Measurements from ENCODE around the gene PRDM1. TPM values are rescaled to one million over a fixed set of nuclear protein-coding genes. Genes with fewer than 3 reads are reported as not detected.

Gene PRDM1
- total RNA-seq, 1 donor from 2014 or later, result 10.5 TPM

DNA sequence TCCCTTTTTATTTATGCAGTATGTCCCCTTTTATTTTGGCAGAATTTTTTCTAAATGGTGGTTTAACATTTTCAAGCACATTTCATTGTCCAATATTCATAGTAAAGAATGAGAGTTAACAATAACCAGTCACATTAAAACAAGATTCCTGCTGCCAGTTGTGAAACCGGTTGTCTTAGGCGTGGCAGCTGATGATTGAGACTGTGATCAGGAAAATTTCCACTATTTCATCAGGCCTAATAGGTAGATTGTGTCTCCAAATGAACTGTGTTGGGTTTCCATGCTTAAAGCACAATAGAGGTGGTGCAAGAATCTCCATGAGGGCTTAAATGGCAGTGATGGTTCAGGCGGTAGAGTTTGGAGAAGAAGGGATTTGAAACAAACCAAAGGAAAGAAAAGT, 15.3 kb downstream of the PRDM1 start:
- Mint-ChIP-seq H3K4me1 (ENCODE audit: low read depth, unreplicated experiment) (peaks cover 37% of the 10 kb centered on the region), H3K27ac (ENCODE audit: unreplicated experiment) (peak overlapping the region; percentile 31), H3K9me3 (ENCODE audit: unreplicated experiment) (no peaks in the 10 kb centered on the region), H3K36me3 (ENCODE audit: low read depth, unreplicated experiment) (peaks cover 20% of the 10 kb centered on the region), H3K4me3 (ENCODE audit: unreplicated experiment) (no peak overlapping the region), H3K27me3 (ENCODE audit: low read depth, unreplicated experiment) (no peaks in the 10 kb centered on the region)
- H3K9ac ChIP-seq (ENCODE audit: low read length), result no peak overlapping the region
- H3K79me2 ChIP-seq (ENCODE audit: insufficient read depth, low read length), result no peaks in the 10 kb centered on the region
- H3K27me3 ChIP-seq (ENCODE audit: insufficient read depth, low read length), result no peaks in the 10 kb centered on the region
- no peak for TF ChIP-seq EZH2 (IDR thresholded peaks at IDR 0.05; ENCODE audit: insufficient read depth, low read length)
- TF ChIP-seq, protein P1, sequence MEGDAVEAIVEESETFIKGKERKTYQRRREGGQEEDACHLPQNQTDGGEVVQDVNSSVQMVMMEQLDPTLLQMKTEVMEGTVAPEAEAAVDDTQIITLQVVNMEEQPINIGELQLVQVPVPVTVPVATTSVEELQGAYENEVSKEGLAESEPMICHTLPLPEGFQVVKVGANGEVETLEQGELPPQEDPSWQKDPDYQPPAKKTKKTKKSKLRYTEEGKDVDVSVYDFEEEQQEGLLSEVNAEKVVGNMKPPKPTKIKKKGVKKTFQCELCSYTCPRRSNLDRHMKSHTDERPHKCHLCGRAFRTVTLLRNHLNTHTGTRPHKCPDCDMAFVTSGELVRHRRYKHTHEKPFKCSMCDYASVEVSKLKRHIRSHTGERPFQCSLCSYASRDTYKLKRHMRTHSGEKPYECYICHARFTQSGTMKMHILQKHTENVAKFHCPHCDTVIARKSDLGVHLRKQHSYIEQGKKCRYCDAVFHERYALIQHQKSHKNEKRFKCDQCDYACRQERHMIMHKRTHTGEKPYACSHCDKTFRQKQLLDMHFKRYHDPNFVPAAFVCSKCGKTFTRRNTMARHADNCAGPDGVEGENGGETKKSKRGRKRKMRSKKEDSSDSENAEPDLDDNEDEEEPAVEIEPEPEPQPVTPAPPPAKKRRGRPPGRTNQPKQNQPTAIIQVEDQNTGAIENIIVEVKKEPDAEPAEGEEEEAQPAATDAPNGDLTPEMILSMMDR (IDR thresholded peaks at IDR 0.05; ENCODE audit: insufficient read depth, low read depth, low read length), result no peak
- H3K4me2 ChIP-seq (ENCODE audit: low read length), result no peak overlapping the region
- FAIRE-seq (no peak), DNase-seq (ENCODE audit: low read depth) (no peak)
- no peak overlapping the region for H3K4me3 ChIP-seq (ENCODE audit: insufficient read depth, low read depth, low read length)
- peaks cover 3% of the 10 kb centered on the region for H3K36me3 ChIP-seq (ENCODE audit: insufficient read depth, low read length)
- H2AFZ ChIP-seq (ENCODE audit: low read depth, low read length), result no peak overlapping the region
- H3K9me3 ChIP-seq (ENCODE audit: insufficient read depth, low read depth, low read length), result no peaks in the 10 kb centered on the region
- no peaks in the 10 kb centered on the region for H4K20me1 ChIP-seq (ENCODE audit: insufficient read depth, low read length)
- peaks cover 18% of the 10 kb centered on the region for H3K4me1 ChIP-seq (ENCODE audit: insufficient read depth, low read length)
- no peak overlapping the region for H3K27ac ChIP-seq (ENCODE audit: low read depth, low read length)

DNA sequence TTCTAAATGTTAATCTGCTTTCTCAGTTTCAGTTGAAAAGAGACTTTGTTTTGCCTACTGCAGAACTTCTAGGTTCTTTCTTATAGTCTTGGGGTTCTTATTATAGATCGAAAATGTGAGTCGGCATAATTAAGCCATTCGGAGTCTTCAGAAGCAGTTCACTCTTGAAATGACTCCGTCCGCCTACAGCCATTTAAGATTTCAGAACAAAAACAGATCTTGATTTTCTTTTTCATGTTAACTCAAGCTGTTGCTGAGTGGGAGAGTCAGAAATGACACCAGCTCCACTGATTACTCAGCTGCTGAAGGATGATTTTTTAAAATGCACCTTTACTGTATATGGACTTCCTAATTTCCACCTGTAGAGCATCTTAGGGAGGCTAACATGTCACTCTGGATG, 15.9 kb downstream of the PRDM1 start:
- no peak overlapping the region for H3K4me2 ChIP-seq (ENCODE audit: low read length)
- no peak overlapping the region for H3K4me3 ChIP-seq (ENCODE audit: insufficient read depth, low read depth, low read length)
- peaks cover 36% of the 10 kb centered on the region for H3K4me1 Mint-ChIP-seq (ENCODE audit: low read depth, unreplicated experiment)
- no peaks in the 10 kb centered on the region for H3K79me2 ChIP-seq (ENCODE audit: insufficient read depth, low read length)
- H3K36me3 Mint-ChIP-seq (ENCODE audit: low read depth, unreplicated experiment), result peaks cover 26% of the 10 kb centered on the region
- H3K9me3 Mint-ChIP-seq (ENCODE audit: unreplicated experiment), result no peaks in the 10 kb centered on the region
- no peak for DNase-seq (ENCODE audit: low read depth)
- H3K36me3 ChIP-seq (ENCODE audit: insufficient read depth, low read length), result peaks cover 3% of the 10 kb centered on the region
- no peak overlapping the region for H3K27ac Mint-ChIP-seq (ENCODE audit: unreplicated experiment)
- no peaks in the 10 kb centered on the region for H3K27me3 Mint-ChIP-seq (ENCODE audit: low read depth, unreplicated experiment)
- TF ChIP-seq, protein P1 (IDR thresholded peaks at IDR 0.05; ENCODE audit: insufficient read depth, low read depth, low read length), result no peak
- TF ChIP-seq EZH2 (IDR thresholded peaks at IDR 0.05; ENCODE audit: insufficient read depth, low read length), result no peak
- H3K9me3 ChIP-seq (ENCODE audit: insufficient read depth, low read depth, low read length), result no peaks in the 10 kb centered on the region
- H4K20me1 ChIP-seq (ENCODE audit: insufficient read depth, low read length), result no peaks in the 10 kb centered on the region
- no peak overlapping the region for H2AFZ ChIP-seq (ENCODE audit: low read depth, low read length)
- H3K27me3 ChIP-seq (ENCODE audit: insufficient read depth, low read length), result no peaks in the 10 kb centered on the region
- no peak overlapping the region for H3K27ac ChIP-seq (ENCODE audit: low read depth, low read length)
- no peak for FAIRE-seq
- peaks cover 18% of the 10 kb centered on the region for H3K4me1 ChIP-seq (ENCODE audit: insufficient read depth, low read length)
- H3K4me3 Mint-ChIP-seq (ENCODE audit: unreplicated experiment), result no peak overlapping the region
- H3K9ac ChIP-seq (ENCODE audit: low read length), result no peak overlapping the region

DNA sequence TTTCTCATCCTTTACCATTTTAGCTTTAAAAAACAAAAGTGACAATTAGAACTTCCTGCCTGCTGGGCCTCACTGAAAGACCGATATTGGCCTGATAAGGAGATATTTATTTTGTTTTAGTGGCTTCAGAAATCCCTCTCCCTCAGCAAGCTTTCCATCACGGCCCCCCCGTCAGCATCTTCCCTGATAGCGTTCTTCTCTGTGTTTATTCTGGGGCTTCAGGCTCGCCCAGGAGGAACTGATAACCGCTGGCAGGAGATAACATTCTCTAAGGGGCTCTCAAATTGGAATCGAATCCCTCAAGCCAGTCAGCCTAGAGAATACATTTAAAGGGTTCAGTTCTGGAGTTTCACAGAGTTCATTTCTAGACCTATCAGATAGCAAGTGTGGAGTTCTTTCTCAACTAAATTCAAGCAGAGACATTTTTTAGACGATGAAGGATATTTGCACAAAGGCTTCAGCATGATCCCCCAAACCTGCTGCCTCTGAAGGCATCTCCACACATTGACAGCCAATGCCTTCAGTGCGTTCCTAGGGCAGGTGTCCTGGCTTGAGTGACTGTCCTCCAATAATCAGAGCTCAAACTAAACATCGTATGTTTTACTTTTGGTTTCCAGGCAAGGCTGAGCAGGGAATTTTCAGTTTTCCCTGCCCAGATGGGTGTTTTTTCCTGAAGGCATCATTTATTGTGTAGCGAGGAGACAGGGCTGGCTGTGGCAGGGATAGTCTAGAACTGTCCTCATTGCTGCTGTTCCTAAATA, 17.0 kb downstream of the PRDM1 start:
- no peak overlapping the region for H3K4me2 ChIP-seq (ENCODE audit: low read length)
- peaks cover 34% of the 10 kb centered on the region for H3K36me3 Mint-ChIP-seq (ENCODE audit: low read depth, unreplicated experiment)
- peak overlapping the region; percentile 23 for H3K4me3 Mint-ChIP-seq (ENCODE audit: unreplicated experiment)
- TF ChIP-seq EZH2 (IDR thresholded peaks at IDR 0.05; ENCODE audit: insufficient read depth, low read length), result no peak
- TF ChIP-seq, protein P1 (IDR thresholded peaks at IDR 0.05; ENCODE audit: insufficient read depth, low read depth, low read length), result no peak
- H3K9ac ChIP-seq (ENCODE audit: low read length), result no peak overlapping the region
- H3K27me3 Mint-ChIP-seq (ENCODE audit: low read depth, unreplicated experiment), result no peaks in the 10 kb centered on the region
- no peaks in the 10 kb centered on the region for H3K27me3 ChIP-seq (ENCODE audit: insufficient read depth, low read length)
- peaks cover 3% of the 10 kb centered on the region for H3K36me3 ChIP-seq (ENCODE audit: insufficient read depth, low read length)
- H2AFZ ChIP-seq (ENCODE audit: low read depth, low read length), result no peak overlapping the region
- no peak overlapping the region for H3K27ac Mint-ChIP-seq (ENCODE audit: unreplicated experiment)
- H3K4me1 ChIP-seq (ENCODE audit: insufficient read depth, low read length), result peaks cover 12% of the 10 kb centered on the region
- no peak overlapping the region for H3K27ac ChIP-seq (ENCODE audit: low read depth, low read length)
- no peaks in the 10 kb centered on the region for H3K9me3 ChIP-seq (ENCODE audit: insufficient read depth, low read depth, low read length)
- H3K4me1 Mint-ChIP-seq (ENCODE audit: low read depth, unreplicated experiment), result peaks cover 30% of the 10 kb centered on the region
- FAIRE-seq (no peak), DNase-seq (ENCODE audit: low read depth) (no peak)
- H4K20me1 ChIP-seq (ENCODE audit: insufficient read depth, low read length), result no peaks in the 10 kb centered on the region
- H3K79me2 ChIP-seq (ENCODE audit: insufficient read depth, low read length), result no peaks in the 10 kb centered on the region
- no peaks in the 10 kb centered on the region for H3K9me3 Mint-ChIP-seq (ENCODE audit: unreplicated experiment)
- H3K4me3 ChIP-seq (ENCODE audit: insufficient read depth, low read depth, low read length), result no peak overlapping the region
